PFSK-1 (cell line): ENCODE data around the gene PDCD4.

Experiments
- FOXP2 ChIP-seq: optimal IDR thresholded peaks from 2 replicates; pipeline ENCODE3; 2011; ENCODE audit warnings: borderline replicate concordance, control low read depth, inconsistent platforms; ENCODE audit not compliant: insufficient read depth; ENCODE audit errors: extremely low read length, extremely low read depth
- POLR2AphosphoS5 ChIP-seq: IDR thresholded peaks from 2 replicates; pipeline ENCODE4 v1.6.1; 2012; ENCODE audit warnings: low read depth, mild to moderate bottlenecking, control low read depth, low read length, moderate library complexity
- REST ChIP-seq, 2 experiments: IDR thresholded peaks; 2 replicates each; pipeline versions ENCODE4 v1.6.1 to v1.8.0; 2011 to 2012; ENCODE audit warnings: low read depth in 2 of 2, low read length in 2 of 2, control low read depth in 1 of 2, inconsistent platforms in 1 of 2, mild to moderate bottlenecking in 1 of 2, moderate library complexity in 1 of 2; ENCODE audit not compliant: insufficient read depth in 1 of 2
- SIN3A ChIP-seq: IDR thresholded peaks from 2 replicates; pipeline ENCODE4 v1.6.1; 2012; ENCODE audit warnings: mild to moderate bottlenecking, low read length, moderate library complexity, borderline replicate concordance; ENCODE audit not compliant: insufficient read depth
- TAF1 ChIP-seq: IDR thresholded peaks from 2 replicates; pipeline ENCODE4 v1.6.1; 2012; ENCODE audit warnings: low read length, control low read depth, borderline replicate concordance; ENCODE audit not compliant: insufficient read depth

The PDCD4 gene

DNA sequence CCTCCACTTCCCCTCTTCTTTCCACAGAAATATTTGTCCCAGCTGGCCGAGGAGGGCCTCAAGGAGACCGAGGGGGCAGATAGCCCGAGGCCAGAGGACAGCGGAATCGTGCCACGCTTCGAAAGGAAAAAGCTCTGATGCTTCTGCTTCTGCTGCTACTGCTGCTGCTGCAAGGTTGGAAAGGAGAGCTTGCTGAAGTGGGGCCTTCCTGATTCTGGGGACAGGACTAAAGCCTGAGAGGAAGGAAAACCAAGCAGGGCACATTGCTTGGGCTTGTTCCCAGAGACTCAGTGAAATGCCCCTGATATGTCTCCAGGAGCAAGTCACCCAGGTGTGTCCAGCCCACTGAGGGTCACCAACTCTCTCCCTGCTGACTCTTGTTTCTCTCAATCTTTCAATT is 35.9 kb upstream of the PDCD4 start:
- TF ChIP-seq REST (IDR thresholded peaks at IDR 0.05; ENCODE audit: insufficient read depth in 1 of 2, low read depth in 2 of 2, low read length in 2 of 2) = no peak
- no peak for TF ChIP-seq TAF1
- TF ChIP-seq FOXP2 = no peak
- TF ChIP-seq SIN3A = no peak
- TF ChIP-seq POLR2AphosphoS5 = no peak

- TF ChIP-seq TAF1 (no peak), REST (IDR thresholded peaks at IDR 0.05; ENCODE audit: insufficient read depth in 1 of 2, low read depth in 2 of 2, low read length in 2 of 2) (no peak), FOXP2 (no peak), POLR2AphosphoS5 (no peak), SIN3A (no peak)
Observed at GRCh38 chr10:110836706-110837105, 35.0 kb upstream of the PDCD4 start.

DNA sequence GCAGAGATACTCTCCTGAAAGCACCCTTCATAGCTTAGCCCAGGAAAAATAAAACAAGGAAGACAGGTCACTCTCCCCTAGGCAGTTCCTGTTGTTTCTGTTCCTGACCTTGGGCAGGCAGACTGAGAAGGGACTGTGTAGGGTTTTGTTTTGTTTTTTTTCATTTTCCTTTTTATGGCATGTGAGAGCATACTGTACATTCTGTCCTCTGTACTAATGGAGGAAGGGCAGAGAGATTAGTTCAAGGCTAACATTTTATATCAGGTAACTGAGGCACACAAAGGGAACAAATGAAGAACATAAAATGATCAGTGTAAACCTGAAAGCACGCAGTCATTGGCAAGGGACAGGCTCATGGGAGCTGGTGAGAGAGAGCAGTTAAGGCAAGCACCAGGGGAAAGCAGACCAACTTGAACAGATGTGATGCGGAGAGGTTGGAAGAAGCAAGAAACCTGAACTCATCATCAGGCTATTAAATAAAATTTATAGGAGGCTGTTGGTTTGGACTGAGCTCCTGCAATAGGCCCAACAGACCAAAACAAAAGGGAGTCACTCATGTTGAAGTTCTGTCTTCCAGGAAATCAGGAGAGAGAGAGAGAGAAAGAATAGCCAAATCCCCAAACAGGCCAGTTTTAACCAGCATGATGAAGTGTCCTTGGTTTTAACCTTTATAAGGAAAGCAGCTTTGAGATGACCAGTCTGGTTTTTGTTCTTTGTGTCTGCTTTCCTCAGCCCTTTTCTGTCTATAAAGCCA is 34.1 kb upstream of the PDCD4 start:
- TF ChIP-seq REST (IDR thresholded peaks at IDR 0.05; ENCODE audit: insufficient read depth in 1 of 2, low read depth in 2 of 2, low read length in 2 of 2) (no peak), FOXP2 (no peak), TAF1 (no peak)

- no peak for TF ChIP-seq POLR2AphosphoS5
Observed at GRCh38 chr10:110840225-110840922, 31.4 kb upstream of the PDCD4 start.

- TF ChIP-seq SIN3A (no peak), POLR2AphosphoS5 (no peak), FOXP2 (no peak), TAF1 (no peak), REST (IDR thresholded peaks at IDR 0.05; ENCODE audit: insufficient read depth in 1 of 2, low read depth in 2 of 2, low read length in 2 of 2) (no peak)
Observed at GRCh38 chr10:110840923-110841428, 30.8 kb upstream of the PDCD4 start.
